ENCODE measurements around the gene OR6B2. TPM values are rescaled to one million over a fixed set of nuclear protein-coding genes. Genes with fewer than 3 reads are reported as not detected.

The OR6B2 gene
- not detected in 2 replicates for total RNA-seq (2014; rRNA removed; shearing (Covaris generic); ENCODE audit: low replicate concordance)

DNA sequence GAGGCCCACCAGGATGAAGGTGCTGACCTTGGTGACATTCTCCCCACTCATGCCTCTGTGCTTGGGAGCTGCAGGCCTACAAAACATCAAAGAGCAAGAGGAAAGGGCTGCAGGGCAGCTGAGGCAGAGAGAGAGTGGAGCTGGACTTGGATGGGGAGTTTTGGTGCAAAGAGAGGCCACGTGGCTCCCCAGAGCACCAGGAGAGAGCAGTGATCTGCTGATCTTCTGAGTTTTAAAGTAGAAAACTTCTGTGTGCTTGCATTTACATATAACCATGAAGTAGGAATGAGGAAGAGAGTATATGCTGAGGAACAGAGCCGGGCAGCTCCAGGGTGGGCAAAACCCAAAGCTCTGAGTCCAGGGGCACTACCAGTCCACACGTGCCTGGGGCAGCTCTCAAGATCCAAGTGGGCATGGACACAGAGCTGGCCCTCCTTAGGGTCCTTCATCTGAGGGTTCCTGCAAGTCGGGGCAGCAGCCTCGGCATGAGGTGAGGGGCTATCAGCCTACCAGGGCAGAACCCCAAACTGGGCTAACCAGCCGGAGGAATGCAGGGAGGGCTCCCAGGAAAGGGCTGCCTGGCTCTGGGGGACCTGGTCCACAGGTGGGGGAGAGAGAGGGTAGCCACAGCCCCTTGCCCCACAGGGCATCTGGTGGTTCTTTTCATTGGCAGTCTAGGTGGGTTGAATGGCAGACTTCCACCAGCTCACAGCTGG is at the start of gene OR6B2:
TSS of gene OR6B2 (minus strand) at position 51 of the 716 bp plus-strand sequence. CDS start at position 51, 0 bp downstream.
- Histone ChIP-seq H3K27me3 (peaks cover 40% of the 10 kb centered on the region), H3K4me3 (no peak within 1 kb of the TSS), H3K9me3 (no peaks in the 10 kb centered on the region; the same call in 1 of the 2 replicates), H3K36me3 (no peaks in the 10 kb centered on the region)
- DNase-seq = no peak

DNA sequence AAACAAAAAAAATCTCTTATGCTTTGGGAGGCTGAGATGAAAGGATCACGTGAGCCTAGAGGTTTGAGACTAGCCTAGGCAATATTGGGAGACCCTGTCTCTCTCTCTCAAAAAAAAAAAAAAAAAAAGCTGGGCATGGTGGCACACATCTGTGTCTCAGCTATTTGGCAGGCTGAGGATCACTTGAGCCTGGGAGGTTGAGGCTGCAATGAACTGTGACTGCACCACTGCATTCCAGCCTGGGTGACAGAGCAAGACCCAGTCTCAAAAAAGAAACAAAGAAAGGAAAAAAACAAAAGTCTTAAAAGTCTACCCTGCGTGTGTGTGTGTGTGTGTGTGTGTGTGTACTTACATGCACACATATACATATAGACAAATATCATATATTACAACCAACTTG is 48.4 kb upstream of the OR6B2 start:
- Histone ChIP-seq H3K36me3 (no peaks in the 10 kb centered on the region), H3K9me3 (peaks cover 11% of the 10 kb centered on the region), H3K4me3 (no peak overlapping the region), H3K27me3 (peaks cover 11% of the 10 kb centered on the region; the same call in 1 of the 2 replicates)
- DNase-seq = no peak

DNA sequence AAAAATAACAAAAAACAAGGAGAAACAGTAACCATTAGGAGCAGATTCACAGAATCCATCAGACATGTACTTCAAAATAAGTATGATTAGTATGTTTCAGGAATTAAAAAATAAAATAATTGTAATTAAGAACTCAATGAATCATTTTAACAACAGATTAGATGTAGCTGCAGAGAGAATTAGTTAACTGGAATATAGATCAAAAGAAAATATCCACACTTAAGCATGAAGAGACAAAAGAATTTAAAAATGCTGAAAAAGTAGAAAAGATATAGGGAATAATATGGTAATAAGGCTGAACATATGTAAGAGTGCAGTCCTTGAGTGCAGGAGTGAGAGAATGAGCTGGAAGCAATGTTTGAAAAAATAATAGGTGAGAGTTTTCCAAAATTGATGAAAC is 47.2 kb upstream of the OR6B2 start:
- H3K4me3 ChIP-seq = no peak overlapping the region
- H3K9me3 ChIP-seq = peaks cover 11% of the 10 kb centered on the region
- H3K36me3 ChIP-seq = no peaks in the 10 kb centered on the region
- peaks cover 4% of the 10 kb centered on the region; the same call in 1 of the 2 replicates for H3K27me3 ChIP-seq
- DNase-seq = no peak

DNA sequence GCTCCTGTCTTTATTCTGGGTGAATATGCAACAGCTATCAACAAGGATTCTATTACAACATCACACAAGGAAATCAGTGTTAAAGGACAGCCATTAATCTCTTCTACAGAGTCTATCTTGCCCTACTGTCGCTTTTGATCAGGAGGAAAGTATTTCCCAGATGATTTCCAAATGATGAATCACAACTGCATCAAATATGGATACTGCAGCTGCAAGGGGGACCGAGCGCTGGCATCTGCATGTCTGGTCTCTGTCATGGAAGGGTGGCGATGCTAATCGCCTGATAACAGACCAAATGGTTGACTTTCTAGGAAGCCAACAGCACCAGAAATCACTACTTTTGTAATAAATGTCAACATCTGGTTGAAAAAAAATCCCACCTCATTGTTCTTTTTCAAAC is 44.3 kb upstream of the OR6B2 start:
- DNase-seq = no peak
- Histone ChIP-seq H3K9me3 (peaks cover 11% of the 10 kb centered on the region), H3K4me3 (no peak overlapping the region), H3K36me3 (no peaks in the 10 kb centered on the region), H3K27me3 (no peaks in the 10 kb centered on the region)

DNA sequence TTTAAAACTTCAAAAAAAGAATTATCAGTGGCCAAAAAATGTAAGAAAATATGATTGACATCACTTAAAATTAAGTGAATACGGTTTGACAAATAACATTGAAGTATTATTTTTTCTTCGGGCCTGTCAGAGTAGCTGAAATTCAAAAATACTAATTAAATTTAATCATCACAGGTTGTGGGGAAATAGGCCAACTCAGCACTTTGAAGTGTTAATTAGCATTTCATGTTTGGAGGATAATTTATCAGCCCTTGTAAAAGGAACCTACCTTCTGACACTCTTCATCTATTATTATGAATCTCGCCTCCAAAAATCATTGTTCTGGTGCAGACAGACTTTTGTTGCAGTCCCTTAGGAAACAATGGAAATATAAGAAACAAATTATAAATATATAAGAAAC is 40.7 kb upstream of the OR6B2 start:
- Histone ChIP-seq H3K36me3 (no peaks in the 10 kb centered on the region), H3K9me3 (no peaks in the 10 kb centered on the region), H3K4me3 (no peak overlapping the region), H3K27me3 (peaks cover 2% of the 10 kb centered on the region; the same call in 1 of the 2 replicates)
- no peak for DNase-seq

DNA sequence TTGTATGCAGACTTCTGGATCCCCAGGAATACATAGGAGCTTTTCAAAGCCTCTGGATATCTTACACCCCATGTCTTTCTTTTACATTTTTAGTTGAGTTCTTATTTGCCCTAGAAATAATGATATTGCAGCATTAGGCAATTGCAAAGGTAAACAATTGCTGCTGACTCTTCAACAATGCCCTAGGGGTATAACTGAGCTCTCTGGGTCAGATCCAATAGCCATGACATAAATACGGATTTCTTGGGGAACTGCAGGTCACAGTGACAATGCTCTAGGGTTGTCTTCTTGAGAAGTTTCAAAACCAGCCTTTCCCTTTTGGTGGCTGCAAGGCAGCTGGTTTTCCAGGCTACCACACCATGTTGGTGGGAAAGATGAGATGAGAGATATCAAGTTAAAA is 39.6 kb upstream of the OR6B2 start:
- Histone ChIP-seq H3K4me3 (no peak overlapping the region), H3K9me3 (no peaks in the 10 kb centered on the region), H3K36me3 (no peaks in the 10 kb centered on the region), H3K27me3 (peaks cover 9% of the 10 kb centered on the region)
- DNase-seq = no peak

DNA sequence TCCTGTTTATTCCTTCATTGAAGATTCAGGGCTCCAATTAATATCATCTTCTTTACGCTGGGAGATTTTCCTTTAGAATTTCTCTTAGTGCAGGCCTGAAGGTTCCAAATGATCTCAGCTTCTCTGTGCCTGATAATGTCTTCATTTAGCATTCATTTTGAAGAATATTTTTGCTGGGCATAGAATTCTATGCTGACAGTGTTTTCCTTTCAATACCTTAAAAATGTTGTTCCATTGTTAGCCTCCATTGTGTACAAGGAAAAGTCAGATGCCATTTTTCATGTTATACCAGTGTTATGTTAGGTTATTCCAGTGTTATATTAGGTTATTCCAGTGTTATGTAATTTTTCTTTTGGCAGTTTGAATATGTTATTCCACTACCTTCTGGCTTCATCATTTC is 38.0 kb upstream of the OR6B2 start:
- no peaks in the 10 kb centered on the region for H3K36me3 ChIP-seq
- no peak overlapping the region for H3K4me3 ChIP-seq
- H3K9me3 ChIP-seq = no peaks in the 10 kb centered on the region
- DNase-seq = no peak
- peaks cover 15% of the 10 kb centered on the region for H3K27me3 ChIP-seq

DNA sequence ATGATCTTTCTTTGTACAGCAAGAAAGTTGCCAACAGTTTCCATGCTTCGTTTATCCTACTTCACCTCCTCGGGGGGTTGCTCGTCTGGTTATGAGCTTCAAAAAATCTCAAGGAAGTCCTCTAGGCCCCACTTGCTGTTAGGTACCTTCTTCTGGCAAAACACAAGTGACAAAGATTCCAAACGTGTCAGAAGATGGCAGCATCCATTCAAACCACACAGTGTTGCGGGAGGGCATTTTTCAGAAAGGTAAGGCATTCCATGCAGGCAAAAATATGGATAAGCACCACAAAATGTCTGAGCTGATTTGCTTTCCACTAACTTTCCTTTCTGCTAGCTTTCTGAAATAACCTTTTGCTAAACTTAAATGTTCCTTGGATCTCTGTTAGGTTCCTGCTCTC is 36.3 kb upstream of the OR6B2 start:
- no peak for DNase-seq
- H3K4me3 ChIP-seq = no peak overlapping the region
- H3K9me3 ChIP-seq = no peaks in the 10 kb centered on the region
- no peaks in the 10 kb centered on the region for H3K36me3 ChIP-seq
- H3K27me3 ChIP-seq = peaks cover 15% of the 10 kb centered on the region

DNA sequence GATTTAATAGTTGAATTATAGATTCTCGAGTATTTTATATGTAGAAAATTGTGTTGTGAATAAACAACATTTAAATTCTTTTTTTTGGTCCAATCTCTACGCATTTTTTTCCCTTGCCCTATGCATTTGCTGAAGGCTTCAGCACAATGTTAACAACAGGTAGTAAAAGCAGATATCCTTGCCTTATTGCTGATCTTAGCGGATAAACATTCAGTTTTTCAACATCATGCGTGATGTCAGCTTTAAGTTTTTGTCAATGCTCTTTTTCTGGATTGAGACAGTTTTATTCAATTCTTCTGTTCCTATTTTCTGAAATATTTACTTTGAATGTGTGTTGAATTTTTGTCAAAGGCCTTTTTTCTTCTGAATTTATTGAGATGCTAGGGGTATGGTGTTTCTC is 34.7 kb upstream of the OR6B2 start:
- DNase-seq = no peak
- Histone ChIP-seq H3K9me3 (no peaks in the 10 kb centered on the region), H3K4me3 (no peak overlapping the region), H3K27me3 (peaks cover 15% of the 10 kb centered on the region), H3K36me3 (no peaks in the 10 kb centered on the region)

DNA sequence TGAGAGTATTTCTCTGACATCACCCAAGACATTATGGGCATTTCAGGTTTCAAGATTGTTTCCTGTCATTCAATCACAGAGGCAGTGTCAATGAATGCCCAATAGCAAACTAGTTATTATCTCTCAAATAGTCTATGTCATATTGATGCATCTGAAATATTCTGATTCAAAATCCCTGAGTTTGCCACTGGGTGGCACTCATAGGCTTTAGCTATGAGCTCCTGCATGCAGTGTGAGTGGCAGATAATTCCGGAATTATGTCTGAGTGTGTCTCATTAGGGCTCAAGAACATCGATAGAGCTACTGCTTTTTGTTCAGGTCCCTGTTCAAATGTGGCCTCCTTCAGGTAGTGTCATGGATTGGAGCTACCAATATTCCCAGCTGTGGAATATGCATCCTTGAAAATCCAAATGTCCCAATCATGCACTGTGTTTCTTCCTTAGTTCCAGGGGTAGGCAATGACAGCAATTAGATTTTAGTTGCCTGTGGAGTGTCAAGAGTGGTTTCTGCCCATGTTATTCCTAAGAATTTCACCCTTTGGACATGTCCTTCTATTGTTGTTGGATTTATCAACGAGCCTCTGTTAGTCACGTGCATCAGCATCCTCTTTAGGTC is 30.9 kb upstream of the OR6B2 start:
- Histone ChIP-seq H3K4me3 (no peak overlapping the region), H3K36me3 (no peaks in the 10 kb centered on the region), H3K9me3 (no peaks in the 10 kb centered on the region), H3K27me3 (peaks cover 21% of the 10 kb centered on the region)
- DNase-seq = no peak

DNA sequence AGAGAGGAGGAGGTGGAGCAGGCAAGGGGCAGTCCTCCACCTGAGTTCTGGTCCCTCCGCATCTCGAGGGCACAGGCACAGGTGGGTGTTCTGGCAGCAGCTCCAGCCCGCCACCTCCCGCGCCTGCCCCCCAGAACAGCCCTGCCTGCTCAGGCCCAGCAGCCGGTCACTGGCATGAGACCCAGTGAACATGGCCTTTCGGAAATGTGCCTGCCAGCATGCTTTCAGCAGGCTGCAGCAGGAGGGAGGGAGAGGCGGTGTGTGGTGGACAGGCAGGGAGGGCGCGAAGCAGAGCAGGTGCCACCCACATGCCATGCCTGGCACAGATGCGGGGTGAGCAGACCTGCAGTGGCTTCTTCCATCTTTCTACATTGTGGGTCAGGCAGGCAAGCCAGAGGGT is 26.4 kb upstream of the OR6B2 start:
- no peak for DNase-seq
- H3K36me3 ChIP-seq = no peaks in the 10 kb centered on the region
- H3K9me3 ChIP-seq = no peaks in the 10 kb centered on the region
- peaks cover 51% of the 10 kb centered on the region for H3K27me3 ChIP-seq
- no peak overlapping the region for H3K4me3 ChIP-seq

DNA sequence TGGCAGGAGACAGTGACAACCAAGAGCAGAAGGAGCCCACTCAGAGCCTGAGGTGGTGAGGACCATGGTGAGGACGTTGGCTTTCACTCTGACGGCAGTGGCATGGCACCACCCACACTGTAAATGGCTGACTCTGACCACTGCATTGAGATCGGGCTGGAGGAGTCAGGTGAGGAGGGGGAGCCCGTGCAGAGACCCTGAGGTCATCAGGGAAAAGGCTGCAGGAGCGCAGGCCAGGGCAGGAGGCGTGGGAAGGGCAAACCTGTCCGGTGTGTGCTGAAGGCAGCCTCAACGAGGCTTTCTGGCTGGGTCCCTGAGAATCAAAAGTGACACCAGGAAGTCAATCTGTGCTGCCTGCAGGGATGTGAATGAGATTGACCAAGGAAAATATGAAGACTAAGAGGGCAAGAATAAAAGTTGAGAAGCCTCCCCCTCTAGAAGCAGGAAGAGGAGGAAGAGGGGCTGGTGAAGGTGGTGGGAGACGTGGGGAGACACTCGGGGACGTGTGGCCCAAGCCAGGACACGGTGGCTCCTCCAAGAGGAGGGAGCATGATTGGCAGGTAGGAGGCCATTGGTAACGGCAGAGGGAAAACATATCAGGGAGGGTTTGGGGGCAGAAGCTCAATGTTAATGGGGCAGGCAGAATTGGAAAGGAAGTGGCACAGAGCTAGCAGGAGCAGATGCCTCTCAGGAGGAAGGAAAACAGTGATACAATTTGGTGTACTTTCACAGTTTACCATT is 25.1 kb upstream of the OR6B2 start:
- Histone ChIP-seq H3K4me3 (no peak overlapping the region), H3K27me3 (peaks cover 60% of the 10 kb centered on the region), H3K36me3 (no peaks in the 10 kb centered on the region), H3K9me3 (no peaks in the 10 kb centered on the region)
- no peak for DNase-seq

DNA sequence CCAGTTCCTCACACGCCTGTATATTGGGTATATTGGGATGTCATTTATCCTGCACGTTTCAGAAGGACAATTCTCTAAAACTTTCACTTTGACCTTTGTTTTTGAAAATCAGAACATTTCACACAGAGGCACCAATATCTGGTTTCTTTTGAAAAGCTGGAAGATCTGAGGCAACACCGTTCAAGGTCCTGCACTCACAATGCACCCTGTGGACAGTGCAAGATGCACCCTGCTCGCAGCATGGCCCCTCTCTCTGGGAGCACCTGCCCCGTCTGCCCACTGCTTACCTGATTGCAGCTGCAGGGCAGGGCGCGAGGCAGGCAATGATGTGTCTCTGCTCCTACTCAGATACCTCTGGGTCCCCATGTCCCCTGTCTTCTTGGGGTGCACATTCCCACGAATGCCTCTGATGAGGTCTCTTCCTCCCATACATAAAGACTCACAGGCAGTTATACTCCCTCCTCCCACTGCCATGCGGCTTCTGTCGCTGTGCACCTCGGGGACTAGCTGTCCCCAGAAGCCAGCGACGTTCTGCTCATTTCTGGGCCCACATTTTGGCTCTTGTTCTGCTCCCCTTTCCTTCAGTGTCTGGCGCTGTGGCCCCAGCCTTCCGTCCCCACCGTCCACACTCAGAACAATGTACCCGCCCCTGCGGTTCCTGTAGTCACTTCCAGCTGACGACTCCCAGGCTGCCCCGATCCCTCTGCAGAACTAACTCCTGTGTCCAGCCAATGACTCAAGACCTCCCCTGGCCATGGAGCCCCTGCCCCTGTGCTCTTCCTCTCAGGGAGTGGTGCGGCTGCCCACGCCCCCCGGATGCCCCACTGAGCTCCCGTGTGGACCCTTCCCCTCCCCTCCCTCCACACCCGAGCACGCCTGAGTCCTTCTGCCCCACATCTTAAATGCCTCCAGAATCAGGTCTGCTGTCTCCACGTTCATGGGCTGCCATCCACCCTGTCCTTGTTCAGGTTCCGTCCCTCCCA is 23.2 kb upstream of the OR6B2 start, which contains the start of gene OR6B3:
TSS of gene OR6B3 (minus strand) at position 349 of the 983 bp plus-strand sequence.
- Histone ChIP-seq H3K27me3 (peaks cover 75% of the 10 kb centered on the region), H3K9me3 (no peaks in the 10 kb centered on the region), H3K4me3 (no peak within 1 kb of the TSS), H3K36me3 (no peaks in the 10 kb centered on the region)
- DNase-seq = no peak

DNA sequence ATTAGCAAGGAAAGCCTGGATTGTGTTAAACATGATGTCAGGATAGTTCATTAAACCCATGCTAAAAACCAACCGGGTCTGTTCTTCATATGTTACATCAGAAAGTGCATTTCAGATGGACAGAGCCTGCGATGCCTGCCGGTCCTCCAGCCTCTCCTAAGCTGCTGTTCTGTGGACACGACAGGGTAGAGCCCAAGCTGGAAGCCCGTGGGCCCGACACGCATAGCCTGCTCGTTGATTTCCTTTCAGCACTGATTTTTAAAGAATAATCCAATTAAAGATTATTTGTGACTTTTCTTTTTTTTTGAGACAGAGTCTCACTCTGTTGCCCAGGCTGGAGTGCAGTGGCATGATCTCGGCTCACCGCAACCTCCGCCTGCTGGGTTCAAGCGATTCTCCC is 22.3 kb upstream of the OR6B2 start:
- no peak overlapping the region for H3K4me3 ChIP-seq
- no peaks in the 10 kb centered on the region for H3K36me3 ChIP-seq
- H3K27me3 ChIP-seq = peaks cover 79% of the 10 kb centered on the region
- no peak for DNase-seq
- no peaks in the 10 kb centered on the region for H3K9me3 ChIP-seq

DNA sequence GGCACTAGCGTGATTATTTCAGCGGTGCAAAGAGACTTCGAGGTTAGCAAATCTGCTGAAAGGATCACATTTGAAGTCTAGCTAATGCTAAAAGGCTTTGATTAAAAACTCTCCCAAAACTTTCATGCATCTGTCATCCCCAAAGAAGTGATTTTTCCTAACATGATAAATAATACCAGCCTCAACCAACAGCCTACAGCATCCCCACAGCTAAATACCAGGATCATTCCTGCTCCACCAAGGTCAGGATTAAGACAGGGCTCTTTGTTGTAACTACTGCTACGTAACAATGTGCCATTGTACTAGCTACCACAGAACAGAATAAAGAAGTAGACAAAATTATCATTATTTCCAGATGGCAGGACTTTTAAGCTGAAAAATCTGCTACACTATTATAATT is 21.5 kb upstream of the OR6B2 start:
- no peak overlapping the region for H3K4me3 ChIP-seq
- H3K36me3 ChIP-seq = no peaks in the 10 kb centered on the region
- H3K27me3 ChIP-seq = peaks cover 84% of the 10 kb centered on the region
- DNase-seq = no peak
- no peaks in the 10 kb centered on the region for H3K9me3 ChIP-seq

DNA sequence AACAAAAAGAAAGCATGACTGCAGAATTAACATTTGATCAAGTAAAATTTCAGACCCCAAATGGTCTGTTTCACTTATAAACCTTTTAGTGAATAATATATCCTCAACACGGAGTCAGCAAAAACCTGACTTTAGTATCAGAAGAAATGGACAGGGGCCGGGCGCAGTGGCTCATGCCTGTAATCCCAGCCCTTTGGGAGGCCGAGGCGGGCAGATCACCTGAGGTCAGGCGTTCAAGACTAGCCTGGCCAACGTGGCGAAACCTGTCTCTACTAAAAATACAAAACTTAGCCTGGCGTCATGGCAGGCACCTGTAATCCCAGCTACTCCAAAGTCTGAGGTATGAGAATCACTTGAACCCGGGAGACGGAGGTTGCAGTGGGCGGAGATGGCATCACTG is 20.0 kb upstream of the OR6B2 start:
- no peak for DNase-seq
- Histone ChIP-seq H3K4me3 (no peak overlapping the region), H3K27me3 (peaks cover 73% of the 10 kb centered on the region), H3K9me3 (no peaks in the 10 kb centered on the region), H3K36me3 (no peaks in the 10 kb centered on the region)

All from MG63 (cell line).